T follicular helper cell (primary cell): ENCODE data around the gene MKNK2.

Source experiments
- DNase-seq: peaks from one replicate; pipeline ENCODE4 v3.0.0-alpha.2; 2020; ENCODE audit warnings: low read depth

Gene MKNK2

GRCh38 chr19:2080336-2080988 is 29.4 kb upstream of the MKNK2 start:
- no peak for DNase-seq

GRCh38 chr19:2079865-2080301 is 28.8 kb upstream of the MKNK2 start:
- no peak for DNase-seq

DNA sequence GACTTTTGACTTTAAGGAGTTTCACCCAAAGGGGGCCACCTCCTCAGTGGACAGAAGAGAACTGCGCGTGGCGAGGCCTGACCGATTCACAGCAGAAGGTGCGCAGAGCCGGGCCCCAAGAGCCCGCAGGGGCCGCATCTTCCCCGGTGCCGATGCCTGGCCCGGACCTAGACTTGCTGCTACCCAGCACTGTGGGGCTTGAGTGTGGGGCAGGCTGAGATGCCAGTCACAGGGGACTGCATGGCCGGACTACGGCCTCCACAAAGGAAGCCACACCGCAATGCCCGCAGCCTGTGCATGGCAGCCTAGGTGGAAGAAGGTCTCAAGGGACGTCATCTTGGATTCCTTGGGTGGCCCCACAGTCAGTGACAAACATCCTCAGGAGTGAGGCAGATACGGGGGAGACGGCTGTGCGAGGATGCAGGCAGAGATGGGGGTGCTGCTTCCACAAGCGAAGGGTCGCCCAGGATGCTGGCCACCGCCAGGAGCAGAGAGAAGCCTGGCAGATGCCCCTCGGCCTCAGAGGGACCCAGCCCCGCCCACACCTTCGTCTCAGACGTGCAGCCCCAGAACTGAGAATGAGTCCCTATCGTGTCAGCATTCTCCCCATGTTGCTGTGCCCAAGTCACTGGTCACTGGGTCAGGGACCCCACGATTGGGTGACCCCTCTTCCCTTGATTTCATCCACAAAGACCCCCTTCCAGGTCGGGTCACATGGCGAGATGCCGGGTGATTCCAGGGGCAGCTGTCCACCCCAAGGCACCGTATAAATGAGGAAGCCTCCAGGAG is 28.2 kb upstream of the MKNK2 start:
- DNase-seq = no peak

GRCh38 chr19:2077833-2078619 is 27.0 kb upstream of the MKNK2 start:
- no peak for DNase-seq

DNA sequence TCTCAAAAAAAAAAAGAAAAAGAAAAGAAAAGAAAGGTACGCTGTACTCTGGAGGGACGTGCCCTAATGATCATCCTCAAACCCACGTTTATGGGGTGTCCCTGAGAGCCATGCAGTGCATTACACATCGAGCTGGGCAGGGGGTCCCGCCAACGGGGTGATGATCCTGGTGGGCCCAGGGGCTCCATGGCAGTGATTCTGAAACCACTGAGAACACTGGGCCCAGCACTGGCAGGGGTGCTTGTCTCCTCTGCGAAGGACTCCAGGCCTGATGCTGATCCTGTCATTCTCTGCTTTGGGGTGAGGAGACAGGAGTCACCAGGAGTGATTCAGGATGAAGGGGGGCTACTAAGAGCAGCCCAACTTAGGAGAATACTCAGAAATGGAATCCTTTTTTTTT is 26.4 kb upstream of the MKNK2 start:
- DNase-seq = no peak

- no peak for DNase-seq
Observed at GRCh38 chr19:2076526-2076944, 25.5 kb upstream of the MKNK2 start.

GRCh38 chr19:2072757-2073551 is 21.9 kb upstream of the MKNK2 start:
- DNase-seq = no peak

- no peak for DNase-seq
Observed at GRCh38 chr19:2070986-2071673, 20.1 kb upstream of the MKNK2 start.

GRCh38 chr19:2070436-2070827 is 19.4 kb upstream of the MKNK2 start:
- DNase-seq = no peak

DNA sequence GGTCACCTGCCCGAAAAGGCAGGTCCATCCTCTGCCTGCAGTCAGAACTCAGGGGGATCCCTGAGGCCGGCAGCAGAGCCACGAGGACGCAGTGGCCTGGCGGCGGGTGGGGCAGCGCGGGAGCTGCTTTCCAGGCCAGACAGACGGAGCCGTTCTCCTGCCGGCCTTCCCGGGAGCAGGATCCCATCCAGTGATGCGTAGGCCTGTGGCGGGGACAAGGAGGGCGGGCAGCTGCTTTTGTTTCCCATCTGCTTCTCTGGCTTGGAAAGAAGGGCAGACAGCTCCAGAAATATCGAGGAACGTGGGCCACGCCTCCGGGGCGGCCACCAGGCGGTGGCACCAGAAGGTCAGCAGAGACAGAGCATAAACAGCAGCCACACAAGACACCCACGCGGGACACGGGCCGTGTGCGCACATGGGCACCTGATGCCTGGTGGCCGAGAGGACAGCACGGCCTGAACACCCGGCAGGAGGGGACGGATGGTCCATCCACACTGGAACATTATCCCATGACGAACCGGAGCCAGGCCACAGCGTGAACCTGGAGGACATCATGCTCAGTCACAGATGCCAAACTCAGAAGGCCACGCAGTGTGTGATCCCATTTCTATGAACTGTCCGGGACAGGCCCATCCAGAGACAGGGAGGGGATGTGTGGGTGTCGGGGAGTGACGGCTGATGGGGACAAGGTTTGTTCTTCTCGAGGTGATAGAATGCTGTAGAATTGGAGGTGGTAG is 13.9 kb upstream of the MKNK2 start:
- no peak for DNase-seq

DNA sequence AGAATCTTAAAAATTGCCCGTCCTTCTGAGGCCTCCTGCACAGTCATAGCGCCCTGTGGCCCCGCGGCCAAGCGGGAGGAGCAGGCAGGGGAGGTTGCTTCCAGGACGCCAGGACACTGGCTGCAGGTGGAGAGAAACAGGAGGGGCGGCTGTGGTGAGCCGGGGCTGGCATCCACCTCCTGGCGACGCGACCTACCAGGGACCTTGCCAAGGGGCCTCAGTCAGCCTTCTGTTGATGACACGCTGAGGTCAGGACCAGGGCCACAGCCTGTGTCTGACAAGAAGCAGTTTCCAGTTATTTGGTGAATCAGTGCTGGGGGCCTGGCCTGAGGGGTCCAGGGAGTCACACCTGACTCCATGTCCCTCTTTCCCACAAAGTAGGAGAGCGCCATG is 13.3 kb upstream of the MKNK2 start:
- DNase-seq = no peak

GRCh38 chr19:2063824-2064223 is 12.8 kb upstream of the MKNK2 start:
- DNase-seq = no peak

DNA sequence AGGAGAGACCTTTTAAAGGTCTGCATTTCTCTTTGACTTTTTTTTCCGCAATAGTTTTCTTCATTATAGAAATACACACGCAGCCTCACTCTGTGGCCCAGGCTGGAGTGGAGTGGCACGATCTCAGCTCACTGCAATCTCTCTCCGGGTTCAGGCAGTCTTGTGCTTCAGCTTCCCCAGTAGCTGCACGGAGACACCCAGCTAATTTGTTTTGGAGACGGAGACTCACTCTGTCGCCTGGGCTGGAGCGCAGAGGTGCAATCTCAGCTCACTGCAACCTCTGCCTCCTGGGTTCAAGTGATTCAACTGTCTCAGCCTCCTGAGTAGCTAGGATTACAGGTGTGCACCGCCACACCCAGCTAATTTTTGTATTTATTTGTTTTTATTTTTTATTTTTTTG is 11.7 kb upstream of the MKNK2 start:
- DNase-seq = no peak

DNA sequence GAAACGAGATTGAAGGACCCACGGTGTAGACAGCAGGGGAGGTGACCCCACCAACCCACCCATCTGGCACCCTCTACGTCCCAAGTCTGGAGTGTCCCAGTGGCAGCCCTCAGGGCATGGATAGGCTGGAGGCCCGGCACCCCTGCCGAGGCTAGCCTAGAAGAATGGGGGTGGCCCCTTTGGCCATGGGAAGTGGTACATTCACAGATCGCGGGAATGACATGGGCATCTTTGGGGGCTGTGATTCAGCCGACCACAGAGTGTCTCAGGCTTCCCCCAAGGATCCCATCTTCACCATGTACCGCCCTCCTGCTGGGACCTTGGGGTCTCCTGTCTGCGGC is 11.3 kb upstream of the MKNK2 start:
- DNase-seq = no peak

GRCh38 chr19:2061495-2062388 is 10.7 kb upstream of the MKNK2 start:
- peak; percentile 99 for DNase-seq

DNA sequence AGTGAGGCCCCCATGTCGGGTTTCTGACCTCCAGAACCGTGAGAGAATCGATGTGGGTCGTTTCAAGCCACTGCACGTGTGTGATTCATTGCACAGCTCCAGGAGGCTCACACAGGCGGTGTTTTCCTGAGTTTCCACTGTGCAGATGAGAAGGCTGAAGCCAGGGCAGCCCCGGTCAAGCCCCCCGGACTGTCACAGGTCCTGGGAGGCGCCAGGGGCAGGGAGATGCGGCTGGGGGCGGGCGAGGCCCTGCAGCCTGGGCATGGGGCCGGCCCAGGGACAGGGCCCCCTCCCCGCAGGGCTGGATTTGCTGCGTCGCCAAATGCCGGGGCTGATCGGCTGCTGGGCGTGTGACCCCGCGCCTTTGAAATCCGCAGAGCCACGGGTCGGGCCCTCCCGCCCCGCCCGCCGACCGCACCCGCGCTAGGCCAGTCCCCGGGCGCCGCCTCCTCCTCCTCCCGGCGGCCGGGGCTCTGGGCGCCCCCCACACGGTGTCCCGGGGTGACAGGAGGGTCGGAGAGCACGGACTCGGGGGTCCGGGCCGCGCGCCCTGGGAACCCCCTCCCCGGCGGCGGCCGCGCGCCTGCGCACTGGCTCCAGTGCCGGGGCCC is 9.9 kb upstream of the MKNK2 start:
- no peak for DNase-seq

DNA sequence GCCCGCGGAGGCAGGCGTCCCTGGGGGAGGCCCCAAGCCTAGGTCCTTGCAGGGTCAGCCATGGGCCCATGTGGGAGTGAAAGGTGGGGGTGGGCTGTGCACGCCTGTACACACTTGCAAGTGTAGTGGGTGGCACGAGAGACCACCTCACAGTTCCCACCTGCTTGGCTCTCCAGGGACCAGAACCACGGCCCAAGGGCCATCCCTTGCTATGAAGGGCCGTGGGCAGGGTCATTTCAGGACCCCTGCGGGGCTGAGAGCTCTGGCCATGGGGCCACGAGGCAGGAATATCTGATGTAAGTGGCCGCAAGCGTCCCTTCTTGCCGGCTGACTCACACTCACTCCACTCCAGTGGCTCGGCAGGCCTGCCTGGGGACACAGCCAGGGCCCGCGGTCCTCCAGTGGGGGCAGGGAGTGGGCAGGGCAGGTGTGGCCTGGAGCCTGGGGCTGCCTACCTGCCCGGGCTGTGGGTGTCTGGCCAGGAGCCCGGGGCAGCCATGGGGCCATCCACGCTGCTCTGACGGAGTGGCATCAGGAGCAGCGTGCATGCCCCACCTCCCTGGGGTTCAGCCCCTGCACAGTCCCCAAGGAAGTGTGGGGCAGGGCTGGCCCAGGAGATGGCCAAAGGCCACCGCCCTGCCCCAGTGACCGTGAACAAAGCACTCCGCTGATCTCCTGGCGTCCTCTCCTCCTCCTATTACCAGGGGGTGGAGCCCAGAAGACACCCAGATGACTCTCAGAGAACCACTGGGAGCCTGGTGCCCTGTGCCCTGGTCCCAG is 8.6 kb upstream of the MKNK2 start:
- no peak for DNase-seq
